ENCODE data around the gene S100A12.
"Not testable (repeated sequence)": the region's sequence is repeated elsewhere in the genome, so short reads cannot be mapped to it uniquely, and the experiment has no call there.

S100A12 gene

DNA sequence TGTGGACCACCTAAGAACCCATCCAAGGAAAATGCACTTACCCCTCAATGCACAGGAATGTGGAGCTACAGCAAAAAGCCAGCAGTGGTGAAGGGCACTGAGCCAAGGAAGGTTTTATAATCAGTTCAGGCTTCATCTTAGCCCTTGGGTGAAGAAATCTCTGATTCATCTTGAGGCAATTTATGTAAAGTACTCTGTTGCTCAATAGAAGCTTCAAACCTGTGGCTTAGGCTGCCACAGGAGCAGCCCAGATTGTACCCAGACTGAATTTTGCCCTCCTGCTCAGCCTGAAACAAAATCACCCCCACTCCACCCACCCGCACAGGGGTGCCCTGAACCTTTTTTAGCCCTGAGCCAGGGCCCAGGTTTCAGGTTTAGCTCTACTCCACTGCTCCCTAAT lies at the start of gene S100A12:
Gene S100A12 (minus strand): TSS at position 111 of the 400 bp plus-strand sequence. CDS start 1,029 bp downstream, outside the sequence.
- no peak within 1 kb of the TSS for H3K4me3 ChIP-seq (ENCODE audit: low read depth, low read length)
- peak; percentile 55 for DNase-seq (ENCODE audit: low read depth)

GRCh38 chr1:153422450-153423068 lies 47.1 kb upstream of the S100A12 start:
- peak; percentile 1 for DNase-seq (ENCODE audit: low read depth)

DNA sequence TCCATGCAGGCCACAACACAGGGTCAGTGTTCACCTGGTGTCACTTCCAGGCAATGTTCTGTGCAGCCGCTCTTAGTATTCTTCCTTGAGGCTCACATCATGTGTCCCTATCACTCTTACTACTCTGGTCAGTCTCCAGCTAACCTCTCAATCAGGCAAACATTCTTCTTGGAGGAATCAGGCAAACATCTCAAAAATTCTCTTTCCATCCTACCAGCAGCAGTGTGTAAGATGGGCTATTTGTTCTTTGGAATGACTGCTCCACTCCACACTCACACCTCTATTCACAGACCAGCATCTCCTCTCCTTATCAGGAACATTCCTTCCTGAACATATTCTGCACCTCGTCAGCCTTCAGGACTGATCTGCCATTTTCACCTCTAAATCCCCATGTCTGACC lies 44.9 kb upstream of the S100A12 start:
- no peak for DNase-seq (ENCODE audit: low read depth)
- H3K4me3 ChIP-seq (ENCODE audit: low read depth, low read length), result no peak overlapping the region

More at GRCh38 chr1:153422450-153423068, 47.1 kb upstream of the S100A12 start:
- no peak overlapping the region for H3K4me3 ChIP-seq (ENCODE audit: low read depth, low read length)

DNA sequence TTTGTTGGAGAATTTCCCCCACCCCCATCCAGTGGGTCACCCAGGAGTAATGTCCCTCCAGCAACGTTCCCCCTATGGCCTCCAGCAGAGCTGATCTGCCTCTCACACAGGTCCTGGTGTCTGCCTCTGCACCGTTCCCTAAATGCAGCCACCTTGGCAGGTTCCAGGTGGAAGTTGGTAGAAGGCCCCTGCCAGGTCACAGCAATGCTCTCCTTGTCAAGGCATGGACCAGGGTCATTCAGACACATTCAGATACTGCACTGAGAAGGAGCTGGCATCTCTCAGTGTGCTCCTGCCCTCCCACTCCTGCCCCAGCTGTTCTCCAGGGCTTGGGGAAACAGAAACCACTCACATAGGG lies 44.0 kb upstream of the S100A12 start:
- H3K4me3 ChIP-seq (ENCODE audit: low read depth, low read length); DNase-seq (ENCODE audit: low read depth): not testable (repeated sequence)

- H3K4me3 ChIP-seq (ENCODE audit: low read depth, low read length); DNase-seq (ENCODE audit: low read depth): not testable (repeated sequence)
Observed at GRCh38 chr1:153418758-153419435, 43.5 kb upstream of the S100A12 start.

DNA sequence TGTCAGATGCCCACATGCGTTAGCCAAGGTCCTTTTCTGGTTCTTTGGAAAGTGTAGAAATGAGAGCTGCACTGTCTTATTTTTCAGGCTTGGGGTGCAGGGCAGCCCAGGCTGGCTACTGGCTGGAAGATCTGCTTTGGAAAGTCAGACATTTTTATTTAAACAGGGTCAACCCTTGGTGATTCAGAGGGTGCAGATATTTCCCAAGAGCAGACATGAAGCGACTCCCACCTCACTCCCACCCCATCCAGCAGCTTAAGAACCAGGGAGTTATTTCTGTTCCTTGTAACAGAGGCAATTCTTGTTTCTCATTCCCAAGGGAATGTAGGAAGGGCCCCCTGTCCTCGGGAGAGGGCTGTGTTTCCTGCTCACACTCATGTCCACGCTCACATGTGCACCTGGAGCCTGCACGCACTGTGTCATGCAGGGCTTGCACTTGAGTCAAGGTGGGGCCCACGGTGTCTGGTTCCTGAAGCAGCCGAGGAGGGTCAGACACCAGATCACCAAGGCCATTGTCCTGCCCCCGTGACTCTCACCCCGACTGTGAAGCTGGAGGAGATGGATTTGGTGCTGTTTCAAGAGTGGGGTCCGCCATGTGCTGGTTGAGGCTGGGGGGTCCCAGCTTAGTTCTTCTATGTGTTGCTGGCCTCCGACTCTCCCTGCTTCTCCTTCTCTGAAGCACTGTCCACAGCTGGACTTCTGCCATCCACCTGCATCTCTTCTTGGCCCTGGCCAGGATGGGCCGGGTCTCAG lies 41.9 kb upstream of the S100A12 start:
- no peak overlapping the region for H3K4me3 ChIP-seq (ENCODE audit: low read depth, low read length)
- DNase-seq (ENCODE audit: low read depth), result no peak

DNA sequence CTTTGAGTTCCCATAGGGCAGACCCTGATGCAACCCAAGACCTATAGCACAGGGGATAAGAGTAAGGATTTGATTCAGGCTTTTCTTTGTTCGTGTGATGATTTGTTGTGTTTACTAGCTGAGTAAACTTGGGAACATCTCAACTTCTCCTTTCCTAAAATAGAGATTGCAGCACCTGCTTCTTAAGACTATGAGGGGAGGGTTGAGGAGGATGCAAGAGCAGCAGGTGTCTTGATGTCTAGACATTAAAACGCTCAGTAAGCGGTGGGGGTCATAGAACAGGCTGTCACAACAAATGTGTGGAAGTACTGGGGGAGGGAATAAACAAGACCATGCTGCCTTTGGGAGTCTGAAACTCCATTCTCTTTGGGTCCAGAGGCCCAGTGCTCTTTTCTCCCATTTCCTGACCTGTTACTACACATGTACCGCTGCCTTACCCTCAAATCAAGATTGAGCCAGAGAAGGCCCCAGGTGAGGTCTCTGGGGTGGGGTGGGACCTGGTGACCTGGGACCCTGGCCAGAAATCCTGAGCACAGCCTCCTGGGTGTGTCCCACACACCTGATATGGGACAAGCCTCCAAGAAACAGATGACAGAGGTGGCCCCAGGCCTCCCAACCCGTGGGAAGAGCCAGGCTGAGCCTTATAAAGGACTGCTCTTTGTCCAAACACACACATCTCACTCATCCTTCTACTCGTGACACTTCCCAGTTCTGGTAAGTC lies 40.6 kb upstream of the S100A12 start, which contains the start of gene S100A7A:
Gene S100A7A (plus strand): TSS at position 671 of the 721 bp plus-strand sequence. CDS start 1,563 bp downstream, outside the sequence.
- DNase-seq (ENCODE audit: low read depth), result no peak
- no peak within 1 kb of the TSS for H3K4me3 ChIP-seq (ENCODE audit: low read depth, low read length)

- H3K4me3 ChIP-seq (ENCODE audit: low read depth, low read length); DNase-seq (ENCODE audit: low read depth): not testable (repeated sequence)
Observed at GRCh38 chr1:153413961-153414360, 38.5 kb upstream of the S100A12 start.

- DNase-seq (ENCODE audit: low read depth); H3K4me3 ChIP-seq (ENCODE audit: low read depth, low read length): not testable (repeated sequence)
Observed at GRCh38 chr1:153407274-153407673, 31.9 kb upstream of the S100A12 start.

- DNase-seq (ENCODE audit: low read depth); H3K4me3 ChIP-seq (ENCODE audit: low read depth, low read length): not testable (repeated sequence)
Observed at GRCh38 chr1:153405825-153406599, 30.6 kb upstream of the S100A12 start.

- no peak overlapping the region for H3K4me3 ChIP-seq (ENCODE audit: low read depth, low read length)
- DNase-seq (ENCODE audit: low read depth), result no peak
Observed at GRCh38 chr1:153404768-153405167, 29.3 kb upstream of the S100A12 start.

- no peak for DNase-seq (ENCODE audit: low read depth)
- no peak overlapping the region for H3K4me3 ChIP-seq (ENCODE audit: low read depth, low read length)
Observed at GRCh38 chr1:153404086-153404635, 28.7 kb upstream of the S100A12 start.

- no peak overlapping the region for H3K4me3 ChIP-seq (ENCODE audit: low read depth, low read length)
- no peak for DNase-seq (ENCODE audit: low read depth)
Observed at GRCh38 chr1:153403421-153404085, 28.1 kb upstream of the S100A12 start.

GRCh38 chr1:153402226-153402625 lies 26.8 kb upstream of the S100A12 start:
- no peak overlapping the region for H3K4me3 ChIP-seq (ENCODE audit: low read depth, low read length)
- DNase-seq (ENCODE audit: low read depth), result no peak

DNA sequence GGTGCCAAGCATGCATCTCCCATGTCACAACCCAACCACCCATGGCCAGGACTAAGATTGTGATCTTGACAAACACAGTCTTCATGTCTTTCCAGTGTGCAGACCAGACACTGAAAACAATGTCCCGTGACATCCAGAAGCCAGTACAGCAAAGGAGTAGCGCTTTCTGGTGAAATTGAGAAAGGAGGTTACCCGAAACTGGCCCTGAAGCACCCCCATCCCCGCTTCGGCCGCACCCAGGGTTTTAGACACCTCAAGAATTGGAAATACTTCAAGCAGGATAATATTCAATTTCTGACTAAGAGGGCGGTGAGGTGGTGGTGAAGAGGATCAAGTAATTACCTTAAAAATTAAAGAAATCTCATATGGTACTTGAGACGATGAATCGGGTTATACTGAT lies 26.0 kb upstream of the S100A12 start:
- H3K4me3 ChIP-seq (ENCODE audit: low read depth, low read length), result no peak overlapping the region
- DNase-seq (ENCODE audit: low read depth), result no peak

GRCh38 chr1:153400244-153400643 lies 24.8 kb upstream of the S100A12 start:
- no peak for DNase-seq (ENCODE audit: low read depth)
- H3K4me3 ChIP-seq (ENCODE audit: low read depth, low read length), result no peak overlapping the region

DNA sequence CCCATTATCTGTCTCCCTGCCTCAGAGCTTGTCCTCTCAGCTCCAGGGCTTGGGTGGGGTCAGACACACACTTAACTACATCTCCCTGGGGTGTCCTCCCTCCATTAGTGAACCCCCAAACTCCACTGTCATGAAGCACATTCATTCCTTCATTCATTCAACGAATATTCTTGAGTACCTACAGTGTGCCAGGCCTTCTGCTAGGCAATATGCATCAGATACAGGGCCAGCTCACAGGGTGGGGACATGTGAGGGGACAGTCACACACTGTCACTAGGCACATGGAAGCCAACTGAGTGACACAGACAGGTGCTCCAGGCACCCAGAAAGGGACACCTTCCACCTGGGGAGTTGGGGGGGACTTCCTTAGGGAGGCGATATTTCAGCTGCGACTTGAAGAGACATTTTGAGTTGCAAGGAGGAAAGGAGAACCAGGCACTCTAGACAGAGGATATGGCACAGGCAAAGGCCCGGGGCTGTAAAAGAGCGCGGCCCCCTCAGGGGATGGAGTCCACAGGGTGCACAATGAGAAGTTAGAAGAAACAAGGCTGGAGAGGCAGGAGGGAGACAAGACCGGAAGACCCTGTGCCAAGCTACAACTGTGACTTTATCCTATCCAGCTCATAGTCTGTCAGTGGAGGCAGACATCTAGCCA lies 24.1 kb upstream of the S100A12 start:
- no peak for DNase-seq (ENCODE audit: low read depth)
- no peak overlapping the region for H3K4me3 ChIP-seq (ENCODE audit: low read depth, low read length)
